ENCODE results near the gene MGMT. TPM values are rescaled to one million over a fixed set of nuclear protein-coding genes. Genes with fewer than 3 reads are reported as not detected.

The MGMT gene
- total and polyA plus RNA-seq, 9 of the 15 experiments (the other 6 are each of a cell fraction or from before 2014, with no cell fraction given), result 0.03 to 0.29 (median 0.11) TPM; not detected in 4

GRCh38 chr10:129679207-129679606, 212.2 kb downstream of the MGMT start:
- FAIRE-seq, result no peak
- Histone ChIP-seq H3K4me3 (no peak overlapping the region), H3K36me3 (ENCODE audit: control insufficient read depth, insufficient read depth, low read length) (no peaks in the 10 kb centered on the region), H3K27ac (ENCODE audit: extremely low read depth, low read depth, low read length) (no peak overlapping the region), H3K27me3 (ENCODE audit: control insufficient read depth in 2 of 2, insufficient read depth in 2 of 2, low read length in 2 of 2) (peaks cover 0 to 17% of the 10 kb centered on the region in 2 experiments; a peak in 3 of 5 replicates), H3K4me1 (replicated peaks in 1 of 2; ENCODE audit: control insufficient read depth in 2 of 2, insufficient read depth in 2 of 2, low read length in 2 of 2) (no peaks in the 10 kb centered on the region), H3K9me3 (replicated peaks; ENCODE audit: control insufficient read depth, insufficient read depth, low read depth, low read length) (no peaks in the 10 kb centered on the region), H3K79me2 (ENCODE audit: control insufficient read depth, insufficient read depth, low read length) (no peaks in the 10 kb centered on the region), H3K4me2 (ENCODE audit: insufficient read depth, low read length) (no peak overlapping the region), H4K20me1 (replicated peaks; ENCODE audit: control insufficient read depth, insufficient read depth, low read length) (no peaks in the 10 kb centered on the region; the same call in 1 of the 2 replicates), H3K9me1 (ENCODE audit: control insufficient read depth, insufficient read depth, low read length) (no peaks in the 10 kb centered on the region), H3K9ac (ENCODE audit: insufficient read depth in 1 of 2, low read depth in 2 of 2, low read length in 2 of 2) (no peak overlapping the region), H2AFZ (ENCODE audit: low read depth, low read length) (no peak overlapping the region)
- ATAC-seq, result no peak
- intact Hi-C loops (cut with micrococcal nuclease), result no loop called here
- DNase-seq (ENCODE audit: extremely low read depth in 1 of 4, low spot score in 3 of 4), result no peak
- in situ Hi-C loops (cut with MboI), result no loop called here
- no TSS peak for BruUV-seq (replicated peaks)
- ChIA-PET CTCF (ENCODE audit: low intra/inter-chr PET ratio) (no interaction called here), POLR2A (interaction anchor here (0.6 kb wide), 1 partner anchor 13 kb away, joined by 3 read pairs; no protein-coding TSS in a partner anchor)
- TF ChIP-seq NCOA1 (IDR thresholded peaks at IDR 0.05; ENCODE audit: low read depth), result no peak
- 0% methylated on average over 10 of the region's 10 CpGs for WGBS (ENCODE audit: insufficient coverage, low coverage, missing lambda C conversion rate)

- no peak overlapping the region for H3K9ac ChIP-seq (ENCODE audit: insufficient read depth in 1 of 2, low read depth in 2 of 2, low read length in 2 of 2)
- ATAC-seq (no peak), FAIRE-seq (no peak), DNase-seq (ENCODE audit: extremely low read depth in 1 of 4, low spot score in 3 of 4) (no peak)
- no peak overlapping the region for H3K27ac ChIP-seq (ENCODE audit: extremely low read depth, low read depth, low read length)
- H3K9me3 ChIP-seq (replicated peaks; ENCODE audit: control insufficient read depth, insufficient read depth, low read depth, low read length), result no peaks in the 10 kb centered on the region
- in situ Hi-C loops (cut with MboI), result no loop called here
- ChIA-PET CTCF (ENCODE audit: low intra/inter-chr PET ratio) (no interaction called here), POLR2A (no interaction called here)
- no peaks in the 10 kb centered on the region for H3K36me3 ChIP-seq (ENCODE audit: control insufficient read depth, insufficient read depth, low read length)
- under 1% methylated on average over 30 of the region's 32 CpGs for WGBS (ENCODE audit: insufficient coverage, low coverage, missing lambda C conversion rate)
- intact Hi-C loops (cut with micrococcal nuclease), result no loop called here
- H3K9me1 ChIP-seq (ENCODE audit: control insufficient read depth, insufficient read depth, low read length), result no peaks in the 10 kb centered on the region
- H3K4me3 ChIP-seq, result no peak overlapping the region
- no peaks in the 10 kb centered on the region for H3K79me2 ChIP-seq (ENCODE audit: control insufficient read depth, insufficient read depth, low read length)
- TF ChIP-seq POLR2AphosphoS5 (IDR thresholded peaks at IDR 0.05; ENCODE audit: control insufficient read depth, insufficient read depth, low read depth, low read length) (no peak), RBBP5 (IDR thresholded peaks at IDR 0.05; ENCODE audit: borderline replicate concordance, insufficient read depth, low read length, poor library complexity, severe bottlenecking) (no peak), ZNF561 (CRISPR knock-in tag; conservative IDR thresholded peaks at IDR 0.05) (no peak), POLR3G (IDR thresholded peaks at IDR 0.05; ENCODE audit: extremely low read depth, insufficient read length, insufficient replicate concordance) (no peak), SETDB1 (IDR thresholded peaks at IDR 0.05; ENCODE audit: low read length) (no peak), CHD2 (IDR thresholded peaks at IDR 0.05; ENCODE audit: low read depth, low read length) (no peak), NRF1 (conservative IDR thresholded peaks at IDR 0.05 in 1 of 2, IDR thresholded peaks at IDR 0.05 in 1 of 2) (no peak), FOXM1 (IDR thresholded peaks at IDR 0.05; ENCODE audit: low read depth) (no peak), FOXM1 (CRISPR knock-in tag; IDR thresholded peaks at IDR 0.05; ENCODE audit: low read depth) (no peak)
- H2AFZ ChIP-seq (ENCODE audit: low read depth, low read length), result no peak overlapping the region
- no peak overlapping the region for H3K4me2 ChIP-seq (ENCODE audit: insufficient read depth, low read length)
- H3K4me1 ChIP-seq (replicated peaks in 1 of 2; ENCODE audit: control insufficient read depth in 2 of 2, insufficient read depth in 2 of 2, low read length in 2 of 2), result no peaks in the 10 kb centered on the region
- H4K20me1 ChIP-seq (replicated peaks; ENCODE audit: control insufficient read depth, insufficient read depth, low read length), result no peaks in the 10 kb centered on the region; the same call in 1 of the 2 replicates
- BruUV-seq (replicated peaks), result no TSS peak
- peaks cover 0 to 17% of the 10 kb centered on the region in 2 experiments; a peak in 3 of 5 replicates for H3K27me3 ChIP-seq (ENCODE audit: control insufficient read depth in 2 of 2, insufficient read depth in 2 of 2, low read length in 2 of 2)
These were observed 213.8 kb downstream of the MGMT start for GRCh38 chr10:129680661-129681344.

Data from K562 (cell line).